Anterior cingulate cortex (tissue), 58 donors: Measurements from ENCODE around the gene SPATA12.

Experiments used
- DNase-seq, 58 donors: peaks; one replicate each; lab custom pipeline; 2025; lab: John Stamatoyannopoulos, UW

Gene SPATA12

GRCh38 chr3:57048728-57049127 lies 11.7 kb upstream of the SPATA12 start:
- DNase-seq = no peak

GRCh38 chr3:57052662-57053061 lies 7.8 kb upstream of the SPATA12 start:
- DNase-seq = no peak

- no peak for DNase-seq
Observed at GRCh38 chr3:57053122-57053521, 7.3 kb upstream of the SPATA12 start.

GRCh38 chr3:57057351-57057750 lies 3.1 kb upstream of the SPATA12 start:
- no peak for DNase-seq

- DNase-seq = no peak
Observed at GRCh38 chr3:57059411-57059810, 1.1 kb upstream of the SPATA12 start.

- DNase-seq = no peak
Observed at GRCh38 chr3:57061556-57061955, 1.1 kb downstream of the SPATA12 start.

GRCh38 chr3:57062101-57062631 lies 1.7 kb downstream of the SPATA12 start:
- DNase-seq = peak in 18 of 58 donors; percentile 3 to 60 (median 22)

- DNase-seq = no peak
Observed at GRCh38 chr3:57063032-57063431, 2.6 kb downstream of the SPATA12 start.

- no peak for DNase-seq
Observed at GRCh38 chr3:57064001-57064400, 3.5 kb downstream of the SPATA12 start.

GRCh38 chr3:57064572-57064971 lies 4.1 kb downstream of the SPATA12 start:
- DNase-seq = no peak

GRCh38 chr3:57065588-57065987 lies 5.1 kb downstream of the SPATA12 start:
- DNase-seq = no peak

- no peak for DNase-seq
Observed at GRCh38 chr3:57066471-57066870, 6.0 kb downstream of the SPATA12 start.

- peak in 5 of 58 donors; percentile 0 to 44 (median 21) for DNase-seq
Observed at GRCh38 chr3:57068437-57069089, 8.1 kb downstream of the SPATA12 start.

- DNase-seq = no peak
Observed at GRCh38 chr3:57069503-57069902, 9.0 kb downstream of the SPATA12 start.

- no peak for DNase-seq
Observed at GRCh38 chr3:57073628-57074027, 13.2 kb downstream of the SPATA12 start.

- DNase-seq = no peak
Observed at GRCh38 chr3:57074135-57074534, 13.7 kb downstream of the SPATA12 start.

- DNase-seq = no peak
Observed at GRCh38 chr3:57076422-57076951, 16.0 kb downstream of the SPATA12 start.

- no peak for DNase-seq
Observed at GRCh38 chr3:57077630-57078343, 17.3 kb downstream of the SPATA12 start.

GRCh38 chr3:57078344-57078634 lies 17.8 kb downstream of the SPATA12 start:
- peak in 21 of 58 donors; percentile 5 to 41 (median 20) for DNase-seq

- DNase-seq = peak in 15 of 58 donors; percentile 5 to 60 (median 26)
Observed at GRCh38 chr3:57078635-57079473, 18.4 kb downstream of the SPATA12 start.

- peak in 1 of 58 donors; percentile 29 for DNase-seq
Observed at GRCh38 chr3:57079474-57079831, 19.0 kb downstream of the SPATA12 start.
